Activated CD4-positive, alpha-beta T cell treated with anti-CD3 and anti-CD28 coated beads, Interleukin-2, amount 50 U/mL, for 48 hours (primary cell): Measurements from ENCODE around the gene ADK.
"Not testable (repeated sequence)": the region's sequence is repeated elsewhere in the genome, so short reads cannot be mapped to it uniquely, and the experiment has no call there.

Experiments
- DNase-seq, 2 experiments: peaks; one replicate each; pipeline ENCODE4 v3.0.0-alpha.2; 2020

Gene ADK

GRCh38 chr10:74244807-74245206, 93.8 kb downstream of the ADK start:
- no peak for DNase-seq

- DNase-seq, result no peak
Measured at GRCh38 chr10:74246495-74246894, 95.5 kb downstream of the ADK start.

- DNase-seq, result no peak
Measured at GRCh38 chr10:74249865-74250264, 98.8 kb downstream of the ADK start.

GRCh38 chr10:74255214-74255613, 104.2 kb downstream of the ADK start:
- DNase-seq, result no peak

- DNase-seq, result no peak
Measured at GRCh38 chr10:74255888-74256357, 104.9 kb downstream of the ADK start.

GRCh38 chr10:74262856-74263255, 111.8 kb downstream of the ADK start:
- DNase-seq, result no peak

GRCh38 chr10:74263996-74264395, 113.0 kb downstream of the ADK start:
- no peak for DNase-seq

GRCh38 chr10:74272288-74272687, 121.3 kb downstream of the ADK start:
- DNase-seq, result no peak

- DNase-seq, result no peak
Measured at GRCh38 chr10:74275755-74276290, 124.8 kb downstream of the ADK start.

- no peak for DNase-seq
Measured at GRCh38 chr10:74276416-74276815, 125.4 kb downstream of the ADK start.

- DNase-seq, result no peak
Measured at GRCh38 chr10:74282151-74282847, 131.3 kb downstream of the ADK start.

- no peak for DNase-seq
Measured at GRCh38 chr10:74282848-74283210, 131.8 kb downstream of the ADK start.

- DNase-seq, result no peak
Measured at GRCh38 chr10:74289188-74289587, 138.2 kb downstream of the ADK start.

- no peak for DNase-seq
Measured at GRCh38 chr10:74289951-74290350, 138.9 kb downstream of the ADK start.

GRCh38 chr10:74290708-74291107, 139.7 kb downstream of the ADK start:
- DNase-seq, result no peak

GRCh38 chr10:74292871-74293427, 141.9 kb downstream of the ADK start:
- no peak for DNase-seq

GRCh38 chr10:74293686-74294371, 142.8 kb downstream of the ADK start:
- DNase-seq, result no peak

GRCh38 chr10:74297389-74298080, 146.5 kb downstream of the ADK start:
- DNase-seq, result no peak

- not testable (repeated sequence) for DNase-seq
Measured at GRCh38 chr10:74300074-74300621, 149.1 kb downstream of the ADK start.

- DNase-seq, result no peak
Measured at GRCh38 chr10:74300666-74301065, 149.6 kb downstream of the ADK start.

- no peak for DNase-seq
Measured at GRCh38 chr10:74305730-74306129, 154.7 kb downstream of the ADK start.

GRCh38 chr10:74306227-74306982, 155.4 kb downstream of the ADK start:
- DNase-seq, result no peak
